Caco-2 (cell line): ENCODE data around the gene SPNS2. TPM values are rescaled to one million over a fixed set of nuclear protein-coding genes. Genes with fewer than 3 reads are reported as not detected.

Experiments used
- BruUV-seq: library from RNA; stranded (reverse); fragments of 400-500 nt; replicated peaks from 2 replicates; lab custom pipeline; 2021; lab: Mats Ljungman, UMichigan
- CTCF ChIA-PET: fragments of 300-600 bp; sonication (Branson Sonifier 250); formaldehyde crosslinking; loops from one replicate; lab custom pipeline; 2022; ENCODE audit warnings: antibody characterized with exemption; lab: Charles Lee
- POLR2A ChIA-PET: fragments of 300-600 bp; sonication (Branson Sonifier 250); formaldehyde crosslinking; loops from one replicate; lab custom pipeline; 2022; ENCODE audit warnings: antibody characterized with exemption; lab: Charles Lee
- DNase-seq, 2 experiments: peaks; one replicate each; pipeline versions ENCODE4 v3.0.0 to v3.0.0-alpha.2; 2020 to 2022
- H3K27me3 ChIP-seq: replicated peaks from 2 replicates; pipeline ENCODE4 v1.6.0; 2011; ENCODE audit warnings: low read length; ENCODE audit not compliant: control insufficient read depth, insufficient read depth
- H3K36me3 ChIP-seq: 2 replicates; pipeline ENCODE4 v1.5.1; 2011; ENCODE audit warnings: low read length; ENCODE audit not compliant: control insufficient read depth, insufficient read depth
- H3K4me1 ChIP-seq: fragments of 250-450 bp; sonication (Bioruptor Pico); 2 replicates; pipeline ENCODE4 v1.5.1; 2020; ENCODE audit warnings: mild to moderate bottlenecking
- H3K4me3 ChIP-seq: 2 replicates; pipeline ENCODE4 v1.5.1; 2011; ENCODE audit warnings: low read depth, mild to moderate bottlenecking, control low read depth, low read length
- H3K9me3 ChIP-seq: fragments of 250-450 bp; sonication (Bioruptor Pico); 2 replicates; pipeline ENCODE4 v1.5.1; 2020; ENCODE audit warnings: mild to moderate bottlenecking, moderate library complexity
- H3K27ac Mint-ChIP-seq: one replicate; pipeline ENCODE4 v1.8.0; 2022; ENCODE audit warnings: mixed read lengths; ENCODE audit not compliant: unreplicated experiment
- H3K27me3 Mint-ChIP-seq: one replicate; pipeline ENCODE4 v1.8.0; 2022; ENCODE audit warnings: mixed read lengths; ENCODE audit not compliant: insufficient read depth, unreplicated experiment
- H3K36me3 Mint-ChIP-seq: one replicate; pipeline ENCODE4 v1.8.0; 2022; ENCODE audit warnings: mild to moderate bottlenecking, mixed read lengths; ENCODE audit not compliant: insufficient read depth, unreplicated experiment
- H3K4me1 Mint-ChIP-seq: one replicate; pipeline ENCODE4 v1.8.0; 2022; ENCODE audit warnings: low read depth, mixed read lengths; ENCODE audit not compliant: unreplicated experiment
- H3K4me3 Mint-ChIP-seq: one replicate; pipeline ENCODE4 v1.8.0; 2022; ENCODE audit warnings: mild to moderate bottlenecking, moderate library complexity, mixed read lengths; ENCODE audit not compliant: unreplicated experiment
- H3K9me3 Mint-ChIP-seq: one replicate; pipeline ENCODE4 v1.8.0; 2022; ENCODE audit warnings: mixed read lengths; ENCODE audit not compliant: unreplicated experiment
- intact Hi-C: fragments of 100-400 bp; cut with micrococcal nuclease; formaldehyde crosslinking; loops from one replicate; pipeline ENCODE4 v1.10.0; 2022; ENCODE audit not compliant: unreplicated experiment
- total RNA-seq: library from RNA; stranded (reverse); gene quantifications from 2 replicates; pipeline ENCODE4 v1.2.3, GENCODE V29; 2022
- TF ChIP-seq, protein P1 (sequence below), 2 experiments: fragments of 200-600 bp in 1 of 2; IDR thresholded peaks; 1 replicate in 1 of 2; 2 replicates in 1 of 2; pipeline versions ENCODE4 v1.5.1 to v1.8.0; 2011 to 2022; ENCODE audit warnings: antibody characterized with exemption in 1 of 2, control low read depth in 1 of 2, inconsistent platforms in 1 of 2, low read depth in 1 of 2, low read length in 1 of 2, mild to moderate bottlenecking in 1 of 2, moderate library complexity in 1 of 2; ENCODE audit not compliant: insufficient read depth in 1 of 2, severe bottlenecking in 1 of 2, unreplicated experiment in 1 of 2

SPNS2 gene
- total RNA-seq, 1 experiment from 2014 or later, result 1.00 TPM

DNA sequence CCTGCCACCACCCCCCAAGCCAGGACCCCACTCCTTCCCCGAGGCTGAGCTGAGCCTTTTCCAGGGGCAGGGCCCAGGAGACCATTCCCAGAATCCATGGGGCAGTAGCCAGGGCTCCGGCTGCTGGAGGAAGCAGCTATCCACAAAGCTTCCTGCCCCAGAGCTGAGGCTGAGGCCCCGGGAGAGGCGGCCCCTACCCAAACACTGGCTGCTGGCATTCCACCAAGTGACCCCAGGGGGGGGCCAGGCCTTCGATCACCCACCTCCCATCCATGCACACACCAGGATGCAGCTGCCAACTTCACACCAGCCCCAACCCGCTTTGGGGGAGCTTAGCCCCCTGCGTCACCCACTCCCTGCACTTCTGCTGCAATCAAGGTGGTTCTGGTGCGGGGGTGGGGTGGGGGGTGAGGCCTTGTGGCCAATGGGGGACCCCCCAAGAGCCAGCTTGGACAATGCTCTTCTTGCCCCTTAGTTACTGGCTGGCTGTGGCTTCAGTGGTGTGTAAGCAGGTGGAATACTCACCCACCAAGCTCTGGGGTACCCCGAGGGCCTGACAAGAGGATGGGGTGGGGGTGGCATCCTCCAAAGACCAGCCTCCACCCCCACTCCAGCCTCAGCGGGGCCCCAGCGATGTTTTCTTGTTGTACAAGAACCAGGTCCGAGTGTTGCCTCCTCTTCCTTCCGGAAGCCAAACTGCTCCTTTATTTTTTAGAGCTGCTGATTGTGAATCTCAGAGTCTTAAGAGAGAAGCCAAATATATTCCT lies 39.7 kb downstream of the SPNS2 start:
- Mint-ChIP-seq H3K27ac (no peak overlapping the region), H3K4me1 (no peaks in the 10 kb centered on the region), H3K27me3 (no peaks in the 10 kb centered on the region), H3K9me3 (no peaks in the 10 kb centered on the region), H3K4me3 (no peak overlapping the region), H3K36me3 (peaks cover 41% of the 10 kb centered on the region)
- intact Hi-C loops, result no loop called here
- DNase-seq, result no peak
- Histone ChIP-seq H3K4me1 (no peaks in the 10 kb centered on the region), H3K4me3 (no peak overlapping the region), H3K27me3 (no peaks in the 10 kb centered on the region), H3K9me3 (no peaks in the 10 kb centered on the region), H3K36me3 (no peaks in the 10 kb centered on the region)
- POLR2A ChIA-PET, result no interaction called here
- TF ChIP-seq, protein P1, sequence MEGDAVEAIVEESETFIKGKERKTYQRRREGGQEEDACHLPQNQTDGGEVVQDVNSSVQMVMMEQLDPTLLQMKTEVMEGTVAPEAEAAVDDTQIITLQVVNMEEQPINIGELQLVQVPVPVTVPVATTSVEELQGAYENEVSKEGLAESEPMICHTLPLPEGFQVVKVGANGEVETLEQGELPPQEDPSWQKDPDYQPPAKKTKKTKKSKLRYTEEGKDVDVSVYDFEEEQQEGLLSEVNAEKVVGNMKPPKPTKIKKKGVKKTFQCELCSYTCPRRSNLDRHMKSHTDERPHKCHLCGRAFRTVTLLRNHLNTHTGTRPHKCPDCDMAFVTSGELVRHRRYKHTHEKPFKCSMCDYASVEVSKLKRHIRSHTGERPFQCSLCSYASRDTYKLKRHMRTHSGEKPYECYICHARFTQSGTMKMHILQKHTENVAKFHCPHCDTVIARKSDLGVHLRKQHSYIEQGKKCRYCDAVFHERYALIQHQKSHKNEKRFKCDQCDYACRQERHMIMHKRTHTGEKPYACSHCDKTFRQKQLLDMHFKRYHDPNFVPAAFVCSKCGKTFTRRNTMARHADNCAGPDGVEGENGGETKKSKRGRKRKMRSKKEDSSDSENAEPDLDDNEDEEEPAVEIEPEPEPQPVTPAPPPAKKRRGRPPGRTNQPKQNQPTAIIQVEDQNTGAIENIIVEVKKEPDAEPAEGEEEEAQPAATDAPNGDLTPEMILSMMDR (IDR thresholded peaks at IDR 0.05; ENCODE audit: insufficient read depth in 1 of 2, low read depth in 1 of 2, low read length in 1 of 2, severe bottlenecking in 1 of 2, unreplicated experiment in 1 of 2), result no peak
- no TSS peak for BruUV-seq
- CTCF ChIA-PET, result interaction anchor here (0.6 kb wide), 1 partner anchor 10 kb away, joined by 3 read pairs; no protein-coding TSS in a partner anchor

DNA sequence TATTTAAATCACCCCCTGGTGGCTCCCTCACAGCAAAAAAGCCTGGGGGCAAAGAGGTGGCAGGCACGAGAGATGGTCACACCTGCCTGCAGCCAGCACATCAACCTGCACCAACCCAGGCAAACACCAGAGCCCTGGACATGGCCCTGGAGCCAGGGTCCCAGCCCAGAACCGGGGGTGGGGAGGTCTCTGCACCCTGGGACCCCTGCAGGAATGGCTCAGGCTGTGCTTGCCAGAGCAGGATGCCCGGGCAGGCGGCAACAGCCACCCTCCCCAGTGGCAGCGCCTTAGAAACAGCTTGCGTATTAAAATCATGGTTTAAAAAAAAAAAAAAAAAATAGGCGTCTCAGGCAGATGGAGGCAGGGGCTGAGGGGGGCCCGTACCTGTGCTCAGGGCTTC lies 40.3 kb downstream of the SPNS2 start:
- CTCF ChIA-PET, result no interaction called here
- no peak for DNase-seq

DNA sequence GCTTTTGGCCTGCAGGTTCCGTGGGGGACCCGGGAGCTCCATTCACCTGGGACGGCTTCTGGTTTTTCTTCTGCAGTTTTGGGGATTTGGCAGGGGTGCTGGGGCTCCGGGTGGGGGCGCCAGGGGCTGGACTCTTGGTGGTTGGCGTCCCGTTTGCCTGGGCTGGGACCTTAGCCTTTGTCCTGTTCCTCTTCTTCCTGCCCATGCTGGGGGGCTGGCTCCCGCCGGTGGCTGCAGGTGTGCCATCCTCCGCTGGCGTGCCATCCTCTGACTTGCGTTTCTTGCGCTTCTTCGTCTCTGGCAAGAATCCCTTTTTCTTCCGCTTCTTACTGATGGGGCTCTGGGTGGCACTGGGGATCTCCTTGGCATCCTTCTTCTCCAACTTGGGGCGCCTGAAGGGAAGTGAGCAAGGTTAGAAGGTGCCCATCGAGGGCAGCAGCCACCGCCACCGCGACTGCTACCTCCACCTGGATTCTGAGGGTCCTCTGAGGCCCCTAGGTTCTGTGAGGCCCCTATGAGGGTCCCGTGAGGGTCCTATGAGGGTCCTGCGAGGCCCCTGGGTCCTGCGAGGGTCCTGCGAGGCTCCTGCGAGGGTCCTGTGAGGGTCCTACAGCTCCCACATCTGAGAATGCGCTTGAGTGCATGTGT lies 41.0 kb downstream of the SPNS2 start:
- POLR2A ChIA-PET, result no interaction called here
- Mint-ChIP-seq H3K36me3 (peaks cover 41% of the 10 kb centered on the region), H3K27me3 (no peaks in the 10 kb centered on the region)

More for the DNA sequence above, 40.3 kb downstream of the SPNS2 start:
- POLR2A ChIA-PET, result no interaction called here
- no peaks in the 10 kb centered on the region for H3K27me3 Mint-ChIP-seq
- no TSS peak for BruUV-seq
- no peak overlapping the region for H3K4me3 ChIP-seq
- H3K9me3 Mint-ChIP-seq, result no peaks in the 10 kb centered on the region
- no peak overlapping the region for H3K27ac Mint-ChIP-seq
- H3K9me3 ChIP-seq, result no peaks in the 10 kb centered on the region
- H3K36me3 ChIP-seq, result no peaks in the 10 kb centered on the region
- H3K4me1 Mint-ChIP-seq, result no peaks in the 10 kb centered on the region
- peaks cover 41% of the 10 kb centered on the region for H3K36me3 Mint-ChIP-seq
- no peak overlapping the region for H3K4me3 Mint-ChIP-seq
- intact Hi-C loops, result no loop called here
- no peaks in the 10 kb centered on the region for H3K4me1 ChIP-seq
- H3K27me3 ChIP-seq, result no peaks in the 10 kb centered on the region
- TF ChIP-seq, protein P1 (IDR thresholded peaks at IDR 0.05; ENCODE audit: insufficient read depth in 1 of 2, low read depth in 1 of 2, low read length in 1 of 2, severe bottlenecking in 1 of 2, unreplicated experiment in 1 of 2), result no peak

More for the DNA sequence above, 41.0 kb downstream of the SPNS2 start:
- H3K4me1 ChIP-seq, result no peaks in the 10 kb centered on the region
- CTCF ChIA-PET, result no interaction called here
- H3K9me3 ChIP-seq, result no peaks in the 10 kb centered on the region
- intact Hi-C loops, result loop anchor here (5.0 kb wide), 1 partner anchor 117 kb away; no protein-coding TSS in a partner anchor
- TSS peak; percentile 31 for BruUV-seq
- Mint-ChIP-seq H3K9me3 (no peaks in the 10 kb centered on the region), H3K4me1 (no peaks in the 10 kb centered on the region), H3K4me3 (no peak overlapping the region), H3K27ac (no peak overlapping the region)
- TF ChIP-seq, protein P1 (IDR thresholded peaks at IDR 0.05; ENCODE audit: insufficient read depth in 1 of 2, low read depth in 1 of 2, low read length in 1 of 2, severe bottlenecking in 1 of 2, unreplicated experiment in 1 of 2), result no peak
- H3K27me3 ChIP-seq, result no peaks in the 10 kb centered on the region
- no peaks in the 10 kb centered on the region for H3K36me3 ChIP-seq
- H3K4me3 ChIP-seq, result no peak overlapping the region
- DNase-seq, result no peak
